Neural crest cell (in vitro differentiated cells): ENCODE measurements around the gene TXLNA. TPM values are rescaled to one million over a fixed set of nuclear protein-coding genes. Genes with fewer than 3 reads are reported as not detected.

Experiments
- DNase-seq: peaks from one replicate; pipeline ENCODE4 v3.0.0; 2021; ENCODE audit warnings: low read depth, mixed read lengths, low spot score
- H3K27ac Mint-ChIP-seq: one replicate; pipeline ENCODE4 v1.8.0; 2021; ENCODE audit warnings: mild to moderate bottlenecking, mixed read lengths; ENCODE audit not compliant: unreplicated experiment
- H3K27me3 Mint-ChIP-seq: 2 replicates; pipeline ENCODE4 v1.8.0; 2021; ENCODE audit warnings: low read depth, mild to moderate bottlenecking, mixed read lengths
- H3K36me3 Mint-ChIP-seq: 2 replicates; pipeline ENCODE4 v1.8.0; 2021; ENCODE audit warnings: low read depth, mild to moderate bottlenecking, mixed read lengths
- H3K4me1 Mint-ChIP-seq: 2 replicates; pipeline ENCODE4 v1.8.0; 2021; ENCODE audit warnings: mixed read lengths
- H3K4me3 Mint-ChIP-seq: one replicate; pipeline ENCODE4 v1.8.0; 2021; ENCODE audit warnings: mild to moderate bottlenecking, mixed read lengths
- H3K9me3 Mint-ChIP-seq: 2 replicates; pipeline ENCODE4 v1.8.0; 2021; ENCODE audit warnings: mixed read lengths
- CTCF ChIP-seq: fragments of 200-600 bp; sonication (generic); conservative IDR thresholded peaks from 2 replicates; pipeline ENCODE4 v1.5.0; 2021; ENCODE audit warnings: antibody characterized with exemption, mild to moderate bottlenecking
- total RNA-seq: library from RNA; stranded (reverse); gene quantifications from 2 replicates; pipeline ENCODE4 v1.2.1, GENCODE V29; 2021

The TXLNA gene
- total RNA-seq, 1 donor from 2014 or later: 70.7 TPM

GRCh38 chr1:32170991-32171390, 8.5 kb upstream of the TXLNA start:
- Mint-ChIP-seq H3K4me3 (no peak overlapping the region), H3K9me3 (no peaks in the 10 kb centered on the region), H3K4me1 (no peaks in the 10 kb centered on the region), H3K27me3 (no peaks in the 10 kb centered on the region), H3K27ac (no peak overlapping the region), H3K36me3 (peaks cover 13% of the 10 kb centered on the region)
- TF ChIP-seq CTCF: no peak
- DNase-seq: no peak

- Mint-ChIP-seq H3K9me3 (no peaks in the 10 kb centered on the region), H3K4me3 (no peak overlapping the region), H3K36me3 (peaks cover 14% of the 10 kb centered on the region), H3K27ac (no peak overlapping the region), H3K27me3 (no peaks in the 10 kb centered on the region), H3K4me1 (no peaks in the 10 kb centered on the region)
- no peak for DNase-seq
- no peak for TF ChIP-seq CTCF
Measured at GRCh38 chr1:32172621-32173245, 6.7 kb upstream of the TXLNA start.

- Mint-ChIP-seq H3K4me1 (peaks cover 29% of the 10 kb centered on the region), H3K36me3 (peaks cover 15% of the 10 kb centered on the region), H3K27me3 (no peaks in the 10 kb centered on the region), H3K9me3 (no peaks in the 10 kb centered on the region), H3K27ac (no peak overlapping the region), H3K4me3 (peak overlapping the region; percentile 98)
- TF ChIP-seq CTCF: no peak
- DNase-seq: no peak
Measured at GRCh38 chr1:32178380-32179192, 889 bp upstream of the TXLNA start.

- H3K36me3 Mint-ChIP-seq: peaks cover 18% of the 10 kb centered on the region
- H3K27ac Mint-ChIP-seq: peak overlapping the region; percentile 95
- H3K9me3 Mint-ChIP-seq: no peaks in the 10 kb centered on the region
- H3K27me3 Mint-ChIP-seq: no peaks in the 10 kb centered on the region
- peaks cover 33% of the 10 kb centered on the region for H3K4me1 Mint-ChIP-seq
- no peak for DNase-seq
- H3K4me3 Mint-ChIP-seq: peak overlapping the region; percentile 98
- TF ChIP-seq CTCF: no peak
Measured at GRCh38 chr1:32179193-32179442, 357 bp upstream of the TXLNA start.

- no peak for TF ChIP-seq CTCF
- Mint-ChIP-seq H3K4me1 (peaks cover 41% of the 10 kb centered on the region), H3K9me3 (no peaks in the 10 kb centered on the region), H3K27ac (peak overlapping the region; percentile 96), H3K4me3 (peak overlapping the region; percentile 98), H3K36me3 (peaks cover 25% of the 10 kb centered on the region), H3K27me3 (no peaks in the 10 kb centered on the region)
- DNase-seq: peak; percentile 25
Measured at GRCh38 chr1:32180186-32181060, 948 bp downstream of the TXLNA start.
